Measurements from ENCODE around the gene SPATS1.

DNA sequence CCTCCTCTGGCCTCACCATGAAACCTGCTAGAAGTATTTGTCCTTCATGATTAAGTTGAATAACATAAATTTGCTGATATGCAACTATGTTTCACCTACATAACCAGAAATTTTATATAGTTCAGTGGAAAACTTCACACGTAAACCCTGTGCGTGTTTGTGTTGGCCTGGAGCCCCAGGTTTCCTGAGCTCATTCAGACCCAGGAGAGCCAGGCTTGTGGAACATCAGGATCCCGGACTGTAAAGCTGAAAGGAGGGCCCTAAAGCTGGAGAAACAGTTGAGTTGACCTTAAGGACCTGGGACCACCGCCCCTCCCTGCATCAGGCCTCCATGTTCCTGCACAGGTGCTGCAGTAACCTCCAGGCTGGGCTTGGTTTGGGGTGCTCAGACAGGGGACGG lies 3.1 kb upstream of the SPATS1 start:
- TF ChIP-seq RCOR1 (IDR thresholded peaks at IDR 0.05; ENCODE audit: insufficient replicate concordance, low read length) = no peak
- no peak for TF ChIP-seq RFX5 (IDR thresholded peaks at IDR 0.05; ENCODE audit: low read depth, low read length)
- TF ChIP-seq CTCF (conservative IDR thresholded peaks at IDR 0.05; ENCODE audit: low read depth, low read length) = no peak
- no peak for TF ChIP-seq POLR2A (IDR thresholded peaks at IDR 0.05; ENCODE audit: low read depth, low read length)
- no peak for TF ChIP-seq BHLHE40 (IDR thresholded peaks at IDR 0.05; ENCODE audit: low read depth, low read length)
- no peak for TF ChIP-seq MAFK (IDR thresholded peaks at IDR 0.05; ENCODE audit: low read depth, low read length)
- TF ChIP-seq, protein P1, sequence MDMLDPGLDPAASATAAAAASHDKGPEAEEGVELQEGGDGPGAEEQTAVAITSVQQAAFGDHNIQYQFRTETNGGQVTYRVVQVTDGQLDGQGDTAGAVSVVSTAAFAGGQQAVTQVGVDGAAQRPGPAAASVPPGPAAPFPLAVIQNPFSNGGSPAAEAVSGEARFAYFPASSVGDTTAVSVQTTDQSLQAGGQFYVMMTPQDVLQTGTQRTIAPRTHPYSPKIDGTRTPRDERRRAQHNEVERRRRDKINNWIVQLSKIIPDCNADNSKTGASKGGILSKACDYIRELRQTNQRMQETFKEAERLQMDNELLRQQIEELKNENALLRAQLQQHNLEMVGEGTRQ (IDR thresholded peaks at IDR 0.05; ENCODE audit: low read depth, low read length) = no peak
- no peak for TF ChIP-seq MXI1 (IDR thresholded peaks at IDR 0.05; ENCODE audit: borderline replicate concordance, low read depth, low read length)
- no peak for TF ChIP-seq RAD21 (IDR thresholded peaks at IDR 0.05; ENCODE audit: low read length)
- TF ChIP-seq ELK1 (IDR thresholded peaks at IDR 0.05; ENCODE audit: borderline replicate concordance, low read depth, low read length) = no peak
